Smooth muscle cell (in vitro differentiated cells): ENCODE measurements around the gene CCDC197. TPM values are rescaled to one million over a fixed set of nuclear protein-coding genes. Genes with fewer than 3 reads are reported as not detected.

Source experiments
- DNase-seq: peaks from one replicate; lab custom pipeline; 2025; ENCODE audit not compliant: unreplicated experiment; lab: John Stamatoyannopoulos, UW
- H2AFZ ChIP-seq: fragments of 200-600 bp; sonication (generic); 2 replicates; pipeline ENCODE4 v1.6.0; 2016; ENCODE audit warnings: antibody characterized with exemption, low read depth, mild to moderate bottlenecking
- H3F3A ChIP-seq: fragments of 200-600 bp; sonication (generic); 2 replicates; pipeline ENCODE4 v1.6.0; 2017; ENCODE audit warnings: antibody characterized with exemption, low read depth
- H3K27ac ChIP-seq: fragments of 200-600 bp; sonication (generic); 2 replicates; pipeline ENCODE4 v1.5.1; 2016; ENCODE audit warnings: low read depth, mild to moderate bottlenecking
- H3K27me3 ChIP-seq: fragments of 200-600 bp; sonication (generic); 2 replicates; pipeline ENCODE4 v1.6.1; 2016; ENCODE audit warnings: low read depth, mild to moderate bottlenecking
- H3K36me3 ChIP-seq: fragments of 200-600 bp; sonication (generic); 2 replicates; pipeline ENCODE4 v1.5.1; 2016; ENCODE audit warnings: low read depth
- H3K4me1 ChIP-seq: fragments of 200-600 bp; sonication (generic); 2 replicates; pipeline ENCODE4 v1.5.1; 2016; ENCODE audit warnings: low read depth
- H3K4me2 ChIP-seq: fragments of 200-600 bp; sonication (generic); 2 replicates; pipeline ENCODE4 v1.6.0; 2016; ENCODE audit warnings: mild to moderate bottlenecking
- H3K4me3 ChIP-seq: fragments of 200-600 bp; sonication (generic); 2 replicates; pipeline ENCODE4 v1.5.1; 2016; ENCODE audit warnings: mild to moderate bottlenecking
- H3K79me2 ChIP-seq: fragments of 200-600 bp; sonication (generic); 2 replicates; pipeline ENCODE4 v1.6.0; 2016; ENCODE audit warnings: low read depth, mild to moderate bottlenecking
- H3K9ac ChIP-seq: fragments of 200-600 bp; sonication (generic); 2 replicates; pipeline ENCODE4 v1.6.0; 2016; ENCODE audit warnings: low read depth
- H3K9me3 ChIP-seq: fragments of 200-600 bp; sonication (generic); replicated peaks from 2 replicates; pipeline ENCODE4 v1.5.1; 2016; ENCODE audit warnings: low read depth
- H4K20me1 ChIP-seq: fragments of 200-600 bp; sonication (generic); 2 replicates; pipeline ENCODE4 v1.6.0; 2016; ENCODE audit warnings: low read depth
- CTCF ChIP-seq: fragments of 200-600 bp; sonication (generic); IDR thresholded peaks from 2 replicates; pipeline ENCODE4 v1.5.1; 2017; ENCODE audit warnings: borderline replicate concordance, mild to moderate bottlenecking, antibody characterized with exemption; ENCODE audit not compliant: insufficient read depth, poor library complexity, severe bottlenecking
- WGBS: methylation state at CpG from one replicate; pipeline ENCODE4 v1.1.7; 2016; ENCODE audit warnings: low lambda C conversion rate; 5-methylcytosine and 5-hydroxymethylcytosine counted together
- polyA plus RNA-seq: library from polyadenylated mRNA; unstranded; fragments of >200 nt; fragmentation: Nextera tagmentation; extraction: Ambion mirVana; gene quantifications from 2 replicates; pipeline ENCODE4 v1.2.1, GENCODE V29; 2016
- total RNA-seq: library from RNA; depleted of rRNA; stranded (reverse); fragments of >200 nt; gene quantifications from 2 replicates; pipeline ENCODE4 v1.2.3, GENCODE V29; 2014

CCDC197 gene
- total RNA-seq, result not detected in 2 replicates
- not detected in 2 replicates for polyA plus RNA-seq

- H3K9ac ChIP-seq, result no peak within 1 kb of the TSS
- no peaks in the 10 kb centered on the region for H3K9me3 ChIP-seq
- 93% methylated on average over 1 of the region's 1 CpG for WGBS
- H4K20me1 ChIP-seq, result no peaks in the 10 kb centered on the region
- H3K27me3 ChIP-seq, result peaks cover 2% of the 10 kb centered on the region
- no peak for TF ChIP-seq CTCF
- no peak for DNase-seq
- no peak within 1 kb of the TSS for H3K27ac ChIP-seq
- H3K79me2 ChIP-seq, result no peaks in the 10 kb centered on the region
- H3K4me1 ChIP-seq, result no peaks in the 10 kb centered on the region
- no peak within 1 kb of the TSS for H3K4me2 ChIP-seq
- H3F3A ChIP-seq, result no peaks in the 10 kb centered on the region
- no peak within 1 kb of the TSS for H3K4me3 ChIP-seq
- no peak within 1 kb of the TSS for H2AFZ ChIP-seq
- H3K36me3 ChIP-seq, result no peaks in the 10 kb centered on the region
These were observed at the start of gene CCDC197 for GRCh38 chr14:93997082-93997481. TSS of gene CCDC197 (plus strand) at chr14:93997301. CDS start at chr14:93998132, 831 bp downstream.

- Histone ChIP-seq H3K4me2 (no peak overlapping the region), H3K4me3 (no peak overlapping the region), H3K36me3 (no peaks in the 10 kb centered on the region), H4K20me1 (no peaks in the 10 kb centered on the region), H2AFZ (no peak overlapping the region), H3K9me3 (no peaks in the 10 kb centered on the region), H3K27me3 (no peaks in the 10 kb centered on the region), H3F3A (peaks cover 8% of the 10 kb centered on the region), H3K9ac (no peak overlapping the region), H3K79me2 (no peaks in the 10 kb centered on the region), H3K4me1 (peaks cover 4% of the 10 kb centered on the region), H3K27ac (no peak overlapping the region)
- TF ChIP-seq CTCF, result no peak
- 95% methylated on average over 13 of the region's 13 CpGs for WGBS
- no peak for DNase-seq
These were observed 47.5 kb upstream of the CCDC197 start for GRCh38 chr14:93949511-93950075.

- Histone ChIP-seq H3K9ac (no peak overlapping the region), H3K27me3 (no peaks in the 10 kb centered on the region), H3K79me2 (no peaks in the 10 kb centered on the region), H3K27ac (no peak overlapping the region), H3K36me3 (no peaks in the 10 kb centered on the region), H4K20me1 (no peaks in the 10 kb centered on the region), H3F3A (peaks cover 8% of the 10 kb centered on the region), H3K4me1 (peaks cover 3% of the 10 kb centered on the region), H2AFZ (no peak overlapping the region), H3K9me3 (no peaks in the 10 kb centered on the region), H3K4me2 (no peak overlapping the region), H3K4me3 (no peak overlapping the region)
- WGBS, result 84% methylated on average over 20 of the region's 20 CpGs
- TF ChIP-seq CTCF, result no peak
- no peak for DNase-seq
These were observed 46.0 kb upstream of the CCDC197 start for GRCh38 chr14:93950948-93951634.
